Common myeloid progenitor, CD34-positive (primary cell): ENCODE measurements around the gene USP13.

ENCODE experiments used
- CTCF ChIA-PET: fragments of 350-600 bp; sonication (Branson Sonifier 250); formaldehyde crosslinking; loops from one replicate; lab custom pipeline; 2021; ENCODE audit warnings: antibody characterized with exemption; lab: Charles Lee
- POLR2A ChIA-PET: fragments of 350-600 bp; sonication (Branson Sonifier 250); formaldehyde crosslinking; loops from one replicate; lab custom pipeline; 2021; ENCODE audit warnings: antibody characterized with exemption; lab: Charles Lee
- DNase-seq, 3 donors: peaks; one replicate each; pipeline versions ENCODE4 v3.0.0 to v3.0.0-alpha.2; 2013
- H3K27ac ChIP-seq, 2 experiments: 1 replicate in 1 of 2; 2 replicates in 1 of 2; pipeline ENCODE4 v1.7.0; 2013; ENCODE audit warnings: inconsistent platforms in 2 of 2, low read length in 2 of 2, mild to moderate bottlenecking in 2 of 2, low read depth in 1 of 2, moderate library complexity in 1 of 2; ENCODE audit not compliant: severe bottlenecking in 2 of 2, insufficient read depth in 1 of 2, poor library complexity in 1 of 2
- H3K27me3 ChIP-seq, 5 experiments: replicated peaks in 2 of 5; 1 replicate in 3 of 5; 2 replicates in 2 of 5; pipeline versions ENCODE4 v1.6.1 to v1.7.0; 2013; ENCODE audit warnings: low read length in 4 of 5, mild to moderate bottlenecking in 2 of 5, moderate library complexity in 2 of 5, inconsistent platforms in 1 of 5; ENCODE audit not compliant: insufficient read depth in 5 of 5, control insufficient read depth in 4 of 5
- H3K36me3 ChIP-seq, 4 experiments: 1 replicate in 2 of 4; 2 replicates in 2 of 4; pipeline versions ENCODE4 v1.6.1 to v1.7.0; 2013; ENCODE audit warnings: low read length in 3 of 4, control low read depth in 1 of 4, mild to moderate bottlenecking in 1 of 4; ENCODE audit not compliant: control insufficient read depth in 4 of 4, insufficient read depth in 4 of 4
- H3K4me1 ChIP-seq, 4 experiments: 1 replicate in 3 of 4; 2 replicates in 1 of 4; pipeline versions ENCODE4 v1.6.1 to v1.7.1; 2013; ENCODE audit warnings: low read length in 3 of 4, mild to moderate bottlenecking in 3 of 4, control low read depth in 1 of 4, inconsistent platforms in 1 of 4, moderate library complexity in 1 of 4; ENCODE audit not compliant: control insufficient read depth in 4 of 4, insufficient read depth in 4 of 4; ENCODE audit errors: control extremely low read depth in 1 of 4
- H3K4me3 ChIP-seq, 7 experiments: 1 replicate in 4 of 7; 2 replicates in 3 of 7; pipeline versions ENCODE4 v1.5.1 to v1.7.0; 2013; ENCODE audit warnings: mild to moderate bottlenecking in 7 of 7, low read length in 6 of 7, moderate library complexity in 6 of 7, inconsistent platforms in 2 of 7, low read depth in 2 of 7, control low read depth in 1 of 7; ENCODE audit not compliant: insufficient read depth in 4 of 7, control insufficient read depth in 1 of 7; ENCODE audit errors: extremely low read depth in 1 of 7
- H3K9me3 ChIP-seq, 5 experiments: 1 replicate in 4 of 5; 2 replicates in 1 of 5; pipeline versions ENCODE4 v1.6.1 to v1.7.1; 2013; ENCODE audit warnings: low read length in 4 of 5, mild to moderate bottlenecking in 2 of 5, inconsistent platforms in 1 of 5, low read depth in 1 of 5, moderate library complexity in 1 of 5; ENCODE audit not compliant: control insufficient read depth in 4 of 5, insufficient read depth in 2 of 5; ENCODE audit errors: control extremely low read depth in 1 of 5
- WGBS: methylation state at CpG from one replicate; pipeline ENCODE4 v1.1.5; 2013; ENCODE audit not compliant: insufficient coverage; 5-methylcytosine and 5-hydroxymethylcytosine counted together

USP13 gene

GRCh38 chr3:179730506-179730905 lies 77.7 kb downstream of the USP13 start:
- Histone ChIP-seq H3K4me1 (no peaks in the 10 kb centered on the region), H3K27me3 (no peaks in the 10 kb centered on the region), H3K36me3 (peaks cover 4 to 31% (median 17%) of the 10 kb centered on the region in 4 experiments), H3K9me3 (no peaks in the 10 kb centered on the region), H3K27ac (no peak overlapping the region), H3K4me3 (no peak overlapping the region)
- 100% methylated on average over 2 of the region's 3 CpGs for WGBS
- ChIA-PET POLR2A (no interaction called here), CTCF (no interaction called here)
- DNase-seq = no peak

GRCh38 chr3:179731544-179731943 lies 78.7 kb downstream of the USP13 start:
- Histone ChIP-seq H3K27ac (no peak overlapping the region), H3K27me3 (no peaks in the 10 kb centered on the region), H3K36me3 (peaks cover 4 to 31% (median 17%) of the 10 kb centered on the region in 4 experiments), H3K4me3 (no peak overlapping the region), H3K4me1 (no peaks in the 10 kb centered on the region), H3K9me3 (no peaks in the 10 kb centered on the region)
- no peak for DNase-seq
- POLR2A ChIA-PET = no interaction called here
- WGBS = 98% methylated on average over 9 of the region's 9 CpGs
- CTCF ChIA-PET = no interaction called here

GRCh38 chr3:179732661-179733348 lies 80.0 kb downstream of the USP13 start:
- CTCF ChIA-PET = no interaction called here
- Histone ChIP-seq H3K4me1 (no peaks in the 10 kb centered on the region), H3K36me3 (peaks cover 4 to 33% (median 15%) of the 10 kb centered on the region in 4 experiments), H3K4me3 (no peak overlapping the region), H3K27me3 (no peaks in the 10 kb centered on the region), H3K9me3 (no peaks in the 10 kb centered on the region), H3K27ac (no peak overlapping the region)
- POLR2A ChIA-PET = no interaction called here
- 98% methylated on average over 4 of the region's 7 CpGs for WGBS
- DNase-seq = no peak

- Histone ChIP-seq H3K27ac (no peak overlapping the region), H3K9me3 (no peaks in the 10 kb centered on the region), H3K27me3 (no peaks in the 10 kb centered on the region), H3K4me1 (no peaks in the 10 kb centered on the region), H3K4me3 (no peak overlapping the region), H3K36me3 (peaks cover 8 to 36% (median 15%) of the 10 kb centered on the region in 4 experiments)
- no peak for DNase-seq
- ChIA-PET POLR2A (no interaction called here), CTCF (interaction anchor here (2.6 kb wide), 1 partner anchor 16 kb away, joined by 11 read pairs; no protein-coding TSS in a partner anchor)
- WGBS = 100% methylated on average over 1 of the region's 5 CpGs
Measured at GRCh38 chr3:179733797-179734196, 81.0 kb downstream of the USP13 start.

- 100% methylated on average over 2 of the region's 4 CpGs for WGBS
- CTCF ChIA-PET = interaction anchor here (1.6 to 2.6 kb wide), 2 partner anchors 15 to 85 kb away, joined by 3 to 11 read pairs; no protein-coding TSS in a partner anchor
Measured at GRCh38 chr3:179734497-179735281, 81.8 kb downstream of the USP13 start.

GRCh38 chr3:179735321-179735720 lies 82.5 kb downstream of the USP13 start:
- Histone ChIP-seq H3K4me1 (no peaks in the 10 kb centered on the region), H3K27me3 (no peaks in the 10 kb centered on the region), H3K36me3 (peaks cover 8 to 35% (median 15%) of the 10 kb centered on the region in 4 experiments), H3K9me3 (no peaks in the 10 kb centered on the region), H3K27ac (no peak overlapping the region), H3K4me3 (no peak overlapping the region)
- POLR2A ChIA-PET = no interaction called here
- CTCF ChIA-PET = interaction anchor here (1.6 to 2.6 kb wide), 2 partner anchors 15 to 85 kb away, joined by 3 to 11 read pairs; no protein-coding TSS in a partner anchor
- DNase-seq = no peak

More at GRCh38 chr3:179734497-179735281, 81.8 kb downstream of the USP13 start:
- H3K27me3 ChIP-seq = no peaks in the 10 kb centered on the region
- H3K4me1 ChIP-seq = no peaks in the 10 kb centered on the region
- DNase-seq = no peak
- H3K27ac ChIP-seq = no peak overlapping the region
- H3K36me3 ChIP-seq = peaks cover 8 to 36% (median 15%) of the 10 kb centered on the region in 4 experiments
- no peak overlapping the region for H3K4me3 ChIP-seq
- H3K9me3 ChIP-seq = no peaks in the 10 kb centered on the region
- POLR2A ChIA-PET = no interaction called here

- WGBS = 97% methylated on average over 6 of the region's 6 CpGs
- POLR2A ChIA-PET = no interaction called here
- CTCF ChIA-PET = interaction anchor here (2.6 kb wide), 1 partner anchor 11 kb away, joined by 11 read pairs; no protein-coding TSS in a partner anchor
Measured at GRCh38 chr3:179738998-179739397, 86.2 kb downstream of the USP13 start.

More at GRCh38 chr3:179738998-179739397, 86.2 kb downstream of the USP13 start:
- Histone ChIP-seq H3K4me3 (no peak overlapping the region), H3K4me1 (peaks cover 0 to 6% (median 0%) of the 10 kb centered on the region in 4 experiments), H3K9me3 (no peaks in the 10 kb centered on the region), H3K36me3 (peaks cover 9 to 18% (median 13%) of the 10 kb centered on the region in 4 experiments), H3K27ac (no peak overlapping the region), H3K27me3 (no peaks in the 10 kb centered on the region)
- DNase-seq = no peak
